Ishikawa (cell line): ENCODE results near the gene RAB11FIP4.

Experiments used
- EGR1 ChIP-seq: IDR thresholded peaks from 2 replicates; pipeline ENCODE4 v1.6.1; 2012
- EP300 ChIP-seq: IDR thresholded peaks from 2 replicates; pipeline ENCODE4 v1.6.1; 2012; ENCODE audit warnings: borderline replicate concordance
- FOXM1 ChIP-seq: IDR thresholded peaks from 2 replicates; pipeline ENCODE4 v1.6.1; 2012; ENCODE audit warnings: low read depth, borderline replicate concordance
- TAF1 ChIP-seq: IDR thresholded peaks from 2 replicates; pipeline ENCODE4 v1.6.1; 2012; ENCODE audit warnings: low read depth, mild to moderate bottlenecking
- ZBTB7A ChIP-seq: IDR thresholded peaks from 2 replicates; pipeline ENCODE4 v1.6.1; 2012; ENCODE audit warnings: low read depth
- TF ChIP-seq, protein P1 (sequence below): IDR thresholded peaks from 2 replicates; pipeline ENCODE4 v1.6.1; 2012; ENCODE audit warnings: low read depth, mild to moderate bottlenecking
- TF ChIP-seq, protein P2 (sequence below): IDR thresholded peaks from 2 replicates; pipeline ENCODE4 v1.6.1; 2012

DNA sequence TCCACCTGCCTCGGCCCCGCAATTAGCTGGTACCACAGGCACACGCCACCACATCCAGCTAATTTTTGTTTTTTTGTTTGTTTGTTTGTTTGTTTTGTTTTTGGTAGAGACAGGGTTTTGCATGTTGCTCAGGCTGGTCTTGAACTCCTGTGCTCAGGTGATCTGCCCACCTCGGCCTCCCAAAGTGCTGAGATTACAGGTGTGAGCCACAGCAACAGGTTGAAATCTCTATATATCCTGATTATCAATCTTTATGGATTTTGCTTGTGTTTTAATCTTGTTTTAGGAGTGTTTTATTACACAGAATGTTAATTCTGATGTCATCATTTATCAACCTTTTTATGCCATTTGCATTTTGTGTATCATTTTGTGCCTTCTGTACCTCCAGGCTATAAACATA, 48.2 kb downstream of the RAB11FIP4 start:
- TF ChIP-seq ZBTB7A (no peak), EGR1 (no peak), FOXM1 (no peak), EP300 (no peak), TAF1 (no peak)
- TF ChIP-seq, protein P1, sequence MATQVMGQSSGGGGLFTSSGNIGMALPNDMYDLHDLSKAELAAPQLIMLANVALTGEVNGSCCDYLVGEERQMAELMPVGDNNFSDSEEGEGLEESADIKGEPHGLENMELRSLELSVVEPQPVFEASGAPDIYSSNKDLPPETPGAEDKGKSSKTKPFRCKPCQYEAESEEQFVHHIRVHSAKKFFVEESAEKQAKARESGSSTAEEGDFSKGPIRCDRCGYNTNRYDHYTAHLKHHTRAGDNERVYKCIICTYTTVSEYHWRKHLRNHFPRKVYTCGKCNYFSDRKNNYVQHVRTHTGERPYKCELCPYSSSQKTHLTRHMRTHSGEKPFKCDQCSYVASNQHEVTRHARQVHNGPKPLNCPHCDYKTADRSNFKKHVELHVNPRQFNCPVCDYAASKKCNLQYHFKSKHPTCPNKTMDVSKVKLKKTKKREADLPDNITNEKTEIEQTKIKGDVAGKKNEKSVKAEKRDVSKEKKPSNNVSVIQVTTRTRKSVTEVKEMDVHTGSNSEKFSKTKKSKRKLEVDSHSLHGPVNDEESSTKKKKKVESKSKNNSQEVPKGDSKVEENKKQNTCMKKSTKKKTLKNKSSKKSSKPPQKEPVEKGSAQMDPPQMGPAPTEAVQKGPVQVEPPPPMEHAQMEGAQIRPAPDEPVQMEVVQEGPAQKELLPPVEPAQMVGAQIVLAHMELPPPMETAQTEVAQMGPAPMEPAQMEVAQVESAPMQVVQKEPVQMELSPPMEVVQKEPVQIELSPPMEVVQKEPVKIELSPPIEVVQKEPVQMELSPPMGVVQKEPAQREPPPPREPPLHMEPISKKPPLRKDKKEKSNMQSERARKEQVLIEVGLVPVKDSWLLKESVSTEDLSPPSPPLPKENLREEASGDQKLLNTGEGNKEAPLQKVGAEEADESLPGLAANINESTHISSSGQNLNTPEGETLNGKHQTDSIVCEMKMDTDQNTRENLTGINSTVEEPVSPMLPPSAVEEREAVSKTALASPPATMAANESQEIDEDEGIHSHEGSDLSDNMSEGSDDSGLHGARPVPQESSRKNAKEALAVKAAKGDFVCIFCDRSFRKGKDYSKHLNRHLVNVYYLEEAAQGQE: no peak
- TF ChIP-seq, protein P2, sequence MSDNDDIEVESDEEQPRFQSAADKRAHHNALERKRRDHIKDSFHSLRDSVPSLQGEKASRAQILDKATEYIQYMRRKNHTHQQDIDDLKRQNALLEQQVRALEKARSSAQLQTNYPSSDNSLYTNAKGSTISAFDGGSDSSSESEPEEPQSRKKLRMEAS: no peak
